AG04449 (cell line): ENCODE results near the gene TMEM178B.

ENCODE experiments used
- CTCF ChIA-PET: fragments of 350-600 bp; formaldehyde crosslinking; extraction: SDS; loops from one replicate; lab custom pipeline; 2021; ENCODE audit warnings: antibody characterized with exemption; lab: Yijun Ruan, JAX
- POLR2A ChIA-PET: fragments of 400-600, 350-600 bp; formaldehyde crosslinking; extraction: SDS; loops from one replicate; lab custom pipeline; 2020; ENCODE audit warnings: antibody characterized with exemption, inconsistent platforms; lab: Yijun Ruan, JAX
- DNase-seq: peaks from one replicate; pipeline ENCODE4 v3.0.0-alpha.2; 2010; ENCODE audit warnings: low read depth, low spot score
- H3K4me3 ChIP-seq: 2 replicates; pipeline ENCODE4 v1.5.1; 2011; ENCODE audit warnings: low read depth, mild to moderate bottlenecking, control low read depth, low read length
- TF ChIP-seq, protein P1 (sequence below): IDR thresholded peaks from one replicate; pipeline ENCODE4 v1.5.1; 2011; ENCODE audit warnings: mild to moderate bottlenecking, moderate library complexity, low read length, control low read depth, inconsistent platforms; ENCODE audit not compliant: insufficient read depth; ENCODE audit errors: missing control alignments

TMEM178B gene

DNA sequence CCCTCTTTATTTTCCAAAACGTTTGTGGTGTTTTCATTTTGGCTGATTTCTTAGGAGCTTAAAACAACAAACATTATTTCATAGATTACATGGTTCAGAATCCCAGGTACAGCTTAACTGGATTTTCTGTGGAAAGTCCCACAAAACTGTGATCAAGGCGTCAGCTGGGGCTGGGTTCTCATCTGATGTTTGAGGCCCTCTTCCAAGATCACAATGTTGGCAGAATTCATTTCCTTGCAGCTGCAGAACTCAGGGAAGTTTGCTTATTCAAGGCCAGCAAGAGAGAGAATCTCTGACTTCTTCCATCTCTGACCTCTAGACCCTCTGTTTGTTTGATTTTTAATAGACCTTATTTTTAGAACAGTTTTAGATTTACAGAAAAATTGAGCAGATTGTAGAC, 368.9 kb downstream of the TMEM178B start:
- no peak overlapping the region for H3K4me3 ChIP-seq
- DNase-seq, result no peak
- CTCF ChIA-PET, result no interaction called here
- TF ChIP-seq, protein P1, sequence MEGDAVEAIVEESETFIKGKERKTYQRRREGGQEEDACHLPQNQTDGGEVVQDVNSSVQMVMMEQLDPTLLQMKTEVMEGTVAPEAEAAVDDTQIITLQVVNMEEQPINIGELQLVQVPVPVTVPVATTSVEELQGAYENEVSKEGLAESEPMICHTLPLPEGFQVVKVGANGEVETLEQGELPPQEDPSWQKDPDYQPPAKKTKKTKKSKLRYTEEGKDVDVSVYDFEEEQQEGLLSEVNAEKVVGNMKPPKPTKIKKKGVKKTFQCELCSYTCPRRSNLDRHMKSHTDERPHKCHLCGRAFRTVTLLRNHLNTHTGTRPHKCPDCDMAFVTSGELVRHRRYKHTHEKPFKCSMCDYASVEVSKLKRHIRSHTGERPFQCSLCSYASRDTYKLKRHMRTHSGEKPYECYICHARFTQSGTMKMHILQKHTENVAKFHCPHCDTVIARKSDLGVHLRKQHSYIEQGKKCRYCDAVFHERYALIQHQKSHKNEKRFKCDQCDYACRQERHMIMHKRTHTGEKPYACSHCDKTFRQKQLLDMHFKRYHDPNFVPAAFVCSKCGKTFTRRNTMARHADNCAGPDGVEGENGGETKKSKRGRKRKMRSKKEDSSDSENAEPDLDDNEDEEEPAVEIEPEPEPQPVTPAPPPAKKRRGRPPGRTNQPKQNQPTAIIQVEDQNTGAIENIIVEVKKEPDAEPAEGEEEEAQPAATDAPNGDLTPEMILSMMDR, result no peak
- POLR2A ChIA-PET, result no interaction called here

DNA sequence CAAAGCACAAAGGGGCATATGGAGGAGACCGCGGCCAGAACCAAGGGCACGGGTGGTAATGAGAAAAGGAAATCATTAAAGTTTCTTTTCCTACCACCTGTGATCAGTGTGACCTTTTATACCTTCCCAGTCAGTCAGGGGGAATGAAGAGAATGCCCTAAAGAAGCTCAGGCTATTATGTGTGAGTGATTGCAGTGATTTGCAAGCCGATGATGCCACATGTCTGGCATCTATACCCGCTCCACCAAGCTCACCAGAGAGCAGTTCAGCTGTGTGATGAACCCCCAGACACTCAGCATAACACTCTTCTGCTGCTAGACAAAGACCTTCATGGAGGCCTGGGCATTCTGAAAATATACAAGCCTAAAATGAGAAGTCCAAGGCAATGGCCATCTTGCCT, 371.1 kb downstream of the TMEM178B start:
- CTCF ChIA-PET, result no interaction called here
- DNase-seq, result no peak
- POLR2A ChIA-PET, result no interaction called here
- TF ChIP-seq, protein P1, result no peak
- H3K4me3 ChIP-seq, result no peak overlapping the region

DNA sequence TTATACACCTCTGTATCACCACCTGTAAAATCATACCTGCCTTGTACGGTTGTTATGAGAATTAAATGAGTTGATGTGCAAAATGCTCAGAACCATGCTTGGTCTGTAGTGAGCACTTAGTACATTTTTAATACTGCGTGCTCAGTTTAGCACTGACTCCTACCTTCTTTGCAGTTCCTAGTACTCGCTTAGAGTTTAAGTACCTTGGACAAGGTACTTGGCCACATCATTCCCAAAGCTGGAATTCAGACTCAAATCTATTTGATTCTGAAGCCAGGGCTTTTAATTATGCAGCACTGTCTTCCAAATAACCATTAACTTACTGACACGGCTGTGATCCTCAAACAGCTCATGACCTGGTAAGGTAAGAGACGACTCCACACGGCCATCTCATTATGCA, 377.4 kb downstream of the TMEM178B start:
- ChIA-PET POLR2A (no interaction called here), CTCF (no interaction called here)
- no peak overlapping the region for H3K4me3 ChIP-seq
- DNase-seq, result no peak
- TF ChIP-seq, protein P1, result no peak

DNA sequence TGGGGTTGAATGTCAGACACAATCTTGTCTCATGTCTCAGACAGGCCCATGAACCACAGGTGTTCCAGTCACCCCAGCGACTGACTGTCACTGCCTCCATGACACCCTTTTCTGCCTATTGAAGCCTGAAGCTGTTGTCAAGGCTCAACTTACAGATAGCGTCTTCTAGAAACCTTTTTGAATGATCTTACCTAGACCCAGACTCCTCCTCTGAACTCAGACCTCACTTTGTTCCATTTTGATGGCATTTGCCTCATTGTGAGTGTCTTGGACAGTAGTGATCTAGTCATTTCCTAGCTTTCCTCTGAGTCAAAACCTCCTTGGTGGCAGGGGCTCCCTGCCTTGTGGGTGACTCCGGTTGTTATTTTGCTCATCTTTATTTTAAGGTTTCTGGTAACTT, 379.0 kb downstream of the TMEM178B start:
- POLR2A ChIA-PET, result no interaction called here
- CTCF ChIA-PET, result no interaction called here
- H3K4me3 ChIP-seq, result no peak overlapping the region
- no peak for DNase-seq
- TF ChIP-seq, protein P1, result no peak

DNA sequence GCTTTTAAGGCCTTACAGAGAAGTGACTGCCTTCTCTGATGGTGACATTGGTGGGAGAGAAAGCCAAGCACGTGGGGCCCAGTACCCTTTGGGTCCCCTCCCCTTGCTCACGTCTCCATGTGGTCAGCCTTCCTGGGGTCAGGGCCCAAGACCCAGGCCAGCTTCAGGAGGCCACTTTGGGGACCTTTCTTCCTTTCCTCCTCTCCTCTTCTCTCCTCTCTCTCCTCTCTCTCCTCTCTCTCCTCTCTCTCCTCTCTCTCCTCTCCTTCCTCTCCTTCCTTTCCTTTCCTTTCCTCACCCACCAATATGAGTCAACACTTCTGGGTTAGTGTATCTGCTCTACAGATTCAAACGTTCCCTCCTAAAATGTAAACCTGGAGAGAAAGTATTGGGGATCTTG, 380.5 kb downstream of the TMEM178B start:
- TF ChIP-seq, protein P1, result no peak
- CTCF ChIA-PET, result no interaction called here
- H3K4me3 ChIP-seq, result no peak overlapping the region
- DNase-seq, result no peak
- POLR2A ChIA-PET, result no interaction called here

DNA sequence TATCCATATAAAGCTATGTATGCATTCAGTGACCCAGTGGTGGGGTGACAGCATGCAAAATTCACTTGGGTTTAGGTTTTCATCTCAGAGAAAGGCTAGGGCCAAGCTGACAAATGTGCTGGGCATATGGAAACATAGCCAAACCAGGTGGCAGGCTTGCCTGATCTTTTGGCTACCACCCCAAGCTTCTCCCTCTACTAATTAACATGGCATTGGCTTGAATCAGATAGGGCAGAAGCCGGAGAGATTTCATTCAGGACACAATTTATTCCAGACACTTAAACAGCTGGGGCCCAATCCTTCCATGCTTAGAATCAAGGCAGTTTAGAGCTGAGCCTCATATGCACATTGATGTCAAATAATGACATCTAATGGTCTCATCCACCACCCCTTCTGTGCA, 381.9 kb downstream of the TMEM178B start:
- ChIA-PET POLR2A (no interaction called here), CTCF (no interaction called here)
- DNase-seq, result no peak
- H3K4me3 ChIP-seq, result no peak overlapping the region
- TF ChIP-seq, protein P1, result no peak

DNA sequence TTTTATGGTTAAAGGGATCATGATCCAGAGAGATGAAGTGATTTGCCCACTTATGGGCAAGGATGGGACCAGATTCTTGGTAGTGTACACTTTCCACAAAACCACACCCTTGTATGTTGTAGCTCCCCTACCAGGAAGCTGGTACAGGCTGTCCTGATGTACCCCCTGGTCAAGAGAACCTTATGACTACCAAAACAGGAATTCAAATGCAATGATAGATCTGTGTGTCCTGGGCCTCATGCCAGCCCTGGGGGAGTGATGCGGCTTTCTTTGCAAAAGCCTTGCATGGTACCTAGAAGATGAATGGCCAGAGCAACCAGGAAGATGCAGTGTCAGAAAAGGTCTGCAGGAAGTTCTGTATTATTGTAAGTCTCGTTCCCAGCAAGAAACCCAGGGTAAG, 382.4 kb downstream of the TMEM178B start:
- DNase-seq, result no peak
- POLR2A ChIA-PET, result no interaction called here
- H3K4me3 ChIP-seq, result no peak overlapping the region

More for the DNA sequence above, 382.4 kb downstream of the TMEM178B start:
- TF ChIP-seq, protein P1, result no peak
- CTCF ChIA-PET, result no interaction called here
